GM19467 (cell line): ENCODE results near the gene CCDC148.
"Not testable (repeated sequence)": the region's sequence is repeated elsewhere in the genome, so short reads cannot be mapped to it uniquely, and the experiment has no call there.

ENCODE experiments used
- ATAC-seq: cut with Tn5 transposase; IDR thresholded peaks from one replicate; pipeline ENCODE4 v1.9.1; 2021; ENCODE audit warnings: mild to moderate bottlenecking, moderate library complexity; ENCODE audit not compliant: unreplicated experiment

The CCDC148 gene

DNA sequence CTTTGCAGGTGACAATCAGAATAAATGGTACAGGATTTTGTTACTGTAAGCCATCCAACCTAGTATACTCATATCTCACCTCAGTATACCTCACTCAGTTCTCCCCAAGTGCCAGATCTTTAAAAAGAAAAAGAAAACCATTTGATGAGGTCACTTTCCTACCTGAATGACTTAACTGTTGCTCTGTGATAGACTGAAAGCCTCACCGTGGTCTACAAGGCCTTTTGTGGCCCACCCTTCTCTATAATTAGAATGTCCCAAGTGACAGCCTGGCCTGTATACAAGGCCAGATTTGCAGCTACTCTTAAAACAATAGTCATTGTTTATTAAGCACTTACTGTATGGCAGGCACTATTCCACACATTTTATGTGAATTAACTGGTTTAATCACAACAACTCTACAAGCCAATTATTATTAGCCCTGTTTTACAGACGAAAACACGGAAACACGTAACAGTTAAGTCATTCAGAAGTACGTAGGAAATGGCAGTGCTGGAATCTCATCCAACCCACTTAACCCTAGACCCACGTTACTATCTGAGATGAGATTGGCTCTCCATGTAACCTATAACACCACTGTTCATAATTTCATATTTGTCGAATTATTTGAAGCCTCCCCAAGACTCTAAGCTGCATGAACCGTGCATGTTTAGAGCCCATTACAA, 28.5 kb upstream of the CCDC148 start:
- ATAC-seq, result no peak

DNA sequence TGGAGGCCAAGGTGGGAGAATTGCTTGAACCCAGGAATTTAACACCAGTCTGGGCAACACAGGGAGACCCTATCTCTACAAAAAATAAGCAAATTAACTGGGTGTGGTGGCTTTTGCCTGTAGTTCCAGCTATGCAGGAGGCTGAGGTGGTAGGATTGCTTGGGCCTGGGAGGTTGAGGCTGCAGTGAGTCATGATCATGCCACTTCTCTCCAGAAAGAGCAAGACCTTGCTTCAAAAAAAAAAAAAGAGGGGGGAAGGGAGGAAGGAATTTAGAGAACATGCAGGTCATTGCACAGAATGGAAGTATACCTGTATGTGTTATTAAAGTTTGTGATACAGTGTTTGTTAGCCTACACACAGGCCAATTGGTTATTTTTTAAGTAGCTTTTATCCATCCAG, 26.0 kb upstream of the CCDC148 start:
- ATAC-seq, result no peak

DNA sequence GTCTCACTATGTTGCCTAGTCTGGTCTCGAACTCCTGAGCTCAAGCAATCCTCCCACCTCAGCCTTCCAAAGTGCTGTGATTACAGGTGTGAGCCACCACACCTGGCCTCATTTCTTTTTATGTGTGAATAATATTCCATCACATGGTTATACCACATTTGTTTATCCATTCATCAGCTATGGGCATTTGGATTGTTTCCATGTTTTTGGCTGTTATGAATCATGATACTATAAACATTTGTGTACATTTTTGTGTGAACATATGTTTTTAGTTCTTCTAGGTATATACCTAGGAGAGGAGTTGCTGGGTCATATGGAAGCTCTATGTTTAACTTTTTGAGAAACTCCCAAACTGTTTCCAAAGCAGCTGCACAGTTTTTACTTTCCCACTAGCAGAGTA, 24.6 kb upstream of the CCDC148 start:
- ATAC-seq, result no peak

DNA sequence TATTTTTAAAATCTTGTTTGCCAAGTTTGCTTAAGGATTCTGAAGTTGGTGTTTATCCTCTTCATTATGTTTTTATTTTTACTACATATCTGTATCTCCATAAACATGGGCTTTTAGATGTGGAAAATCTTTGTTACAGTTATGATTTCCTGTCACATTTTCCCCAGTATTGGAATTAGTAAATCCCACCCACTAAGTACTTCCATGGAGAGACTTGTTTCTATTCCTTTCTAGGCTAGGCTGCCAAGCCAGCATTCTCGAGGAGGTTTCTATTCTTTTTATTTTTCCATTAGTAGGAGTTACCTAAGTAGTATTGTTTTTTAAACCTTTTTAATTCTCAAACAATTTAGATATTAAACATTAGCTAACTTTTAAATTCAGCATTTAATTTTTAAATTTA, 22.3 kb upstream of the CCDC148 start:
- no peak for ATAC-seq

DNA sequence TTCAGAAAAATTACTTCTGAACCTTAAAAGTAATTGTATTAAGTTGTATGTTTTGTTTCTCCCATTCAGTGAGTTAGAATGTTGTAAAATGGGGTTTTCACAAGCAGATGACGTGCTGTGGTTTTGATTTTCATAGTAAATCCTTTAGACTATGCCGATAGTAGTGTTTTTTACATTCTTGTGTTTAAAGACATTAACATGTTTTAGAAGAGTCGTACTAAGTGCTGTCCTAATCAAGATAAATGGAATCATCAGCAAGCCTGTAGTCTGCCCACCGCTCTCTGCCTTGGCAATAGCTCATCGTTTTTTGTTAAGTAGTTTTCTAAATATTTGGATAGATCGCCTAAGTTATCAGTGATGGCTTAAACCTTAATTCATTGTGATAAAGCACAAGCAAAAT, 21.7 kb upstream of the CCDC148 start:
- ATAC-seq, result no peak

DNA sequence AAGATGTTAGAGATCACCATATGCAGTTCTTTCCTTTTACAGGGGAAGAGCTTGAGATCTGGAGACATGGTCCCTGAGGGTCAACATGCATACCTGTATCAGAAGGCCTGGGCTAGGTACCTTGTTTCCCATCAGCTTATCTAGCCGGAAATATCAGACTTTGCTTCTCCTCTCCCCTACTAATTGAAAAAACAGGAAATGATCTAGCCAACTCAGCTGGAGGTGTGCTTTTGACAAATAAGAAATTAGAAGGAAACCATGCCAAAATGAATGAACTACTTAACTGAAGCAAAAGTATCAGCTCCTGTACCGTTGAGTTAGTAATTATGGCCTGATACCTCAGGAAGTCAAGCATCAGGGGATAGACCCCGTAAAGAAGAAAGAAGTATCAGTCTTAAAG, 20.6 kb upstream of the CCDC148 start:
- ATAC-seq, result no peak

DNA sequence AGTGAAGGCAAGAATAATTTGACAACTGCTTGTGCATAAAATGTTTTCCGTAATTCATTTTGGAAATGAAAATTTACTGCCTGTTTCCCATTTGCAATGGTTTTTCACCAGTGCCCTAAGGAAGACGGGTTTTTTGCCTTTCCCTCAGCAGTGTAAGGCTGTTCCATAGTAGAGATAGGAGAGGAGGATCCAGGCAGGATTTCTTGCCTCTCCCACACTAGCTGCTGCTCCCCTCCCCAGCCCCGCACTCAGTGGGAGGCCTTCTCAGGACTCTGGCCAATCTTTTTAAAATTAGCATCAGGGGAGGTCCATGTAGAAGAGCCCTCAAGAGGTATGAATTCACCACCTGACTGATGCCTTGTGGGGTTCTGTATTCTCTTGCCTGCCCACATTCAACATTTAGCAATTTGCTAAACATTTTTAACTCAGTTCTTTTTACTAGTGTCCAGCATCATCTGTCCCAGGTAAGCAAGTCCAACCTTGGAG, 18.0 kb upstream of the CCDC148 start:
- ATAC-seq, result not testable (repeated sequence)

DNA sequence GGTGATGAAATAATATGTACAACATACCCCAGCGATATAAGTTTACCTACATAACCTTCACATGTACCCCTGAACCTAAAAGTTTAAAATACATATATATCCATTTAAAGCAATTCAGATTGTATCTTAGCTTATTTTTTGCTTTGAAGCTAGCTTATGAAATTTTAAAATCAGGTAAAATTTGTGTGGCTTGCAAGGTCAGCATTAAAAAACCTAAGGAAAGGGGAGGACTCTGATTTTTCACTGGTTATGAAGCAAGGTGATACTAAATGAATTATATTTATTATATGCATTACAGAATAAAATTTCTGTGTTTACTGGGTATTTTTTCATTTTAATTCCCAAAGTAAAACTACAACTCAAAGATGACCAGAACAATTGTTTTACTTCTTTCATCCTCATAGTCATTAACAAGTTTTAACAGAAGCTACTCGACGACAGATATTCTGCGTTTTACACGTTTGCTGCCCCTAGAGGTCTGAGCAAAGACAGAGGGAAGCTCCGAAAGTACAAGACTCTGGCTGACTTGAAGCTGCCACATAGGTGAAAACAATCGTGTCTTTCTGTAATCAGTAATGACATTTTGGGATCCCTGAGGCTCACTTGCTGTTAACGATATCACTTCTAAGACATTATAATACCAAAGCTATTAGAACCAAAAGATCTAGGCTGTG, 17.3 kb upstream of the CCDC148 start:
- no peak for ATAC-seq

DNA sequence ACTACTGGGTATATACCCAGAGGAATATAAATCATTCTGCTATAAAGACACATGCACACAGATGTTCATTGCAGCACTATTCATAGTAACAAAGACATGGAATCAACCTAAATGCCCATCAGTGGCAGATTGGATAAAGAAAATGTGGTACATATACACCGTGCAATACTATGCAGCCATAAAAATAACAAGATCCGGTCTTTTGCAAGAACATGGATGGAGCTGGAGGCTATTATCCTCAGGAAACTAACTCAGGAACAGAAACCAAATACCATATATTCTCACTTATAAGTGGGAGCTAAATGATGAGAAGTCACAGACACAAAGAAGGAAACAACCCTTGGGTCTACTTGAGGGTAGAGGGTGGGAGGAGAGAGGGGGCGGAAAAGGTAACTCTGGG, 16.7 kb upstream of the CCDC148 start:
- not testable (repeated sequence) for ATAC-seq

DNA sequence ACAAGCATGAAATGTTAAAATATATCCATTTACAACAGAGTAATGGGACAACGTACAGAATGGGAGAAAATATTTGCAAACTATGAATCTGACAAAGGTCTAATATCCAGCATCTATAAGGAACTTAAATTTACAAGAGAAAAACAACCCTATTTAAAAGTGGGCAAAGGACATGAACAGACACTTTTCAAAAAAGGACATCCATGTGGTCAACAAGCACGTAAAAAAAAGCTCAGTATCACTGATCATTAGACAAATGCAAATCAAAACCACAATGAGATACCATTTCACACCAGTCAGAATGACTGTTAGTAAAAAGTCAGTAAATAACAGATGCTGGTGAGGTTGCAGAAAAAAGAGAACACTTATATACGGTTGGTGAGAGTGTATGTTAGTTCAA, 16.3 kb upstream of the CCDC148 start:
- ATAC-seq, result not testable (repeated sequence)

DNA sequence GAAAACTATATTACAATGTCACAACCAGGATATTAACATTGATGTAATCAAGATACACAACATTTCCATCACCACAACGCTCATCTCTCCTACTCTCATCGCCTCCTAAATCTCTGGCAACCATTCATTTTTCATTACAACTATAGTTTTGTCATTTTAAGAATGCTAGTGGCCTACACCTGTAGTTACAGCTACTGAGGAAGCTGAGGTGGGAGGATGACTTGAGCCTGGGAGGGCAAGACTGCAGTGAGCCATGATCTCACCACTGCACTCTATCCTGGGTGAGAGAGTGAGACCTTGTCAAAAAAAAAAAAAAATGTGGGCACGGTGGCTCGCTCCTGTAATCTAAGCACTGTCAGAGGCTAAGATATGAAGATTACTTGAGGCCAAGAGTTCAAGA, 10.7 kb upstream of the CCDC148 start:
- no peak for ATAC-seq

DNA sequence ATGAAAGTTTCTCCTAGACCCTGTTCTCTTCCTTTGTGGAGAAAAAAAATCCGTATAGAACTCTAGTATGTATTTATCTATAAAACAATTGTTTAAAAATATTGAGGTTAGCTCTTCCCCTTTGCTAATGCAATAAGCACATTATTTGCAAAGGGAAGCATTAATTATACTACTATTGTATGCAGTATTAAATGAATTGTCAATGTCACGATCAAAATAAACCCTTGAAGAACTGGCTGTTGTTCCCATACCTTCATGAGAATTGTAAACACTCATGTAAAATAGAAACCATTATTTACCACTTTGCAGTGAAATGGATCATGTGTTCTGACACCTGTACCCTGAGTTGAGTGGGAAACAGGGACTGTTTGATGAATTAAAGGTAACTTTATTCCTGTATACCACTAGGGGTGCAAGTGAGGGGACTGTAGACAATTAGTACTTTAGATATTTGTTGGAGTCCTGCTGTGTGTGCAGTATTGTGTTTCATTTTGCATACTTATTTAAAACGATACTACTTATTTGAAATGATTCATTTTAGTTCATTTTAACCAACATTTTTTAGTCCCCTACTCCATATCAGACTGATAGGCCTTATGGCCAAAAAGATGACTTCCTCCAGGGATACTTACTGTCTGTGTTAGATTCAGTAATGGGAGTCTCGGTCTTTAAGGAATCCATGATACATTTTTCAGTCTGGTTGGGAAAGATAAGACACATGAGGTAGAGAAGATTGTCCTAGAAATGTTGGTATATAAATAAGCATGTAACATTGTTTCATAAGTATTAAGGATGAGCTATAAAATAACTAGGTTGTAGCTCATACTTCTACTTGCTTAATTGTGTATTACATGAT, 8.1 kb upstream of the CCDC148 start:
- ATAC-seq, result peak; percentile 67

DNA sequence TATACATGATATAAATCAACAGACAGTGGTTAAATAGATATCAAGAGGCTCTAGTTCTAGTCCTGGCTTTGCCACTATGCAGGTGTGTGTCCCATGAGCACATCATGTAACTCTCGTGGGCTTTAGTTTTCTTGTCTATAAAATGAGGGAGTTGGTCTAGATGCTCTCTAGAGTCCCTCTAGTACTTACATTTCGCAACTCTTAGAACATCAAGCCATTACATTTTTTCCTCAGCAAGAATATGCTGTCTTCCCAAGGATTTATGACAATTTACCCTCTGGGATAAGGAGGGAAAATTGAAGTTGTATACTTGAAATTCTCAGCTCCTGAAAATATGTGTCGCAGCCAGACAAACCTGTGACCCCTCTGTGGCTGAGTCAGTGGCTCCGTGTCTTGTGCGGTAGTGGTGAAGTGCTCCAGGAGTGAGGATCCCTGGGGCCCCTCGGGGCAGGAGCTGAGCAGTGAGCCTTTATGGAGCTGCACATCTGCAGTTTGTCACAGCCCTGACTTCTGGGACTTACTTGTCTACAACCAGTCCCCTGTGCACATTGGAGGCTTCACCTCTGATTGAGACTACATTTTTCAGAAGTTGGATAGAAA, 7.0 kb upstream of the CCDC148 start:
- ATAC-seq, result no peak

DNA sequence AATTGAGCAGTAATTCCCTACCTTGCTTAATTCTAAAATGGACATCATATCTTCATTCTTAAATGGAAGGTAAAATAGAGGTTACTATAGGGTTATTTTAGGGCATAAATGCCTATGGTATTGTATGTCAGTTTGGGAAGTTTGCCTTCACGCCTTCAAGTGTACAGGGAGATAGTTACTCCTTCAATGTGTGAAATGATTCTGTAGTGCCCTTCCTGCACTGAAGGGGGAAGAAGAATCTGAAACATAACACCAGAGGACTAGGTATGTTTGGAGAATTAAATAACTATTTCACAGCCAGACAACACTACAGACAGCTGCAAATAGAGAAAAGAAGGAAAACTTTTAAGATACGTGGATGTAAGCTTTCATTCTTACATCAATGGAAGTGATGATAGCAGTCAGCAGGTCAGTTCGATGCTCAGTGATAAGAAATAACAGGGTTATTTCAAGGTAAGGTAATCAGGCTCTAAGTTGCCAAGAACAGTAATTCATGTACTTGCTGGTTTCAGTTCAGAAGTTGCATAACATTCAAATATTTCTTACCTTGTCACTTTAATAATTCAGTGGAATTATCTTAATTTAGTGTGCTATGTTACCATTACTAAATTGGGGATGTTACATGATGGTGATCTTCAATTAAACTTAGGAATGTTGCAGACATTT, 4.2 kb upstream of the CCDC148 start:
- no peak for ATAC-seq

DNA sequence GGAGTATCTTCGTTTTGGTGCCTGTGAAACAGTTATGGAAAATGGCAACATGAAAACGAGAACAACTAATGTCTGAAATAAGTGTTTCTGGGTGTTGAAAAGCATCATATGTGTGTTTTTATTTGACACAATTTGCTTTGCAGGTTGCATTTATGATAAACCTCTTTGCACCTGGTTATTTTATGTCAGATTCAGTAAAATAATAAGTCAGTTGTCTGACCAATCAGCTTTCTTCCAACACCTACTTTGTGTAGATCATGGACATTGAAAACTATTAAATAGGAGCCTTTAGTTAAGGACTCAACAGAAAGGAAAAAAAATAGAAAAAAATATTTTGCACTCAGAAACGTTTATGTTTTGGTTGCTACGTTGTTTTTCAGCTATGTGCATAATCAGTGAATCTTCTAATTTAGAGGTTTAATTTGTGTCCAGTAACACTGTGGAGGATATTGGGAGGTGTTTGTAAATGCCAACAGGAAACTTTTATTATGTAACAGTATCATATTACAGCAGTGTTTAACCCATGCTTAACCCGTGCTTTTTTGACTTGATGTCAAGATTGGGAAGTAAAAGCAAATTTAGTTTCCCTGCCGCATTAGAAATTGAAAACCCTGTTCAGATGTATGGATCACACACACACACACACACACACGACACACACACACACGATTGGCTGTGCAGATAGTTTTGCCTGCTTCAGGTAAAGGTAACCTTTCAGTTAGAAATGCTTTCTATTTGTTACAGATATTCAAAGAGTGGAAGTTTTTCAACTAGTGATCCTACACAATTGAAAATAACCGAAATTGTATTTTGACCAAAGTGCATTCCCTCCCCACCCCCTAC, 2.8 kb upstream of the CCDC148 start:
- ATAC-seq, result no peak

DNA sequence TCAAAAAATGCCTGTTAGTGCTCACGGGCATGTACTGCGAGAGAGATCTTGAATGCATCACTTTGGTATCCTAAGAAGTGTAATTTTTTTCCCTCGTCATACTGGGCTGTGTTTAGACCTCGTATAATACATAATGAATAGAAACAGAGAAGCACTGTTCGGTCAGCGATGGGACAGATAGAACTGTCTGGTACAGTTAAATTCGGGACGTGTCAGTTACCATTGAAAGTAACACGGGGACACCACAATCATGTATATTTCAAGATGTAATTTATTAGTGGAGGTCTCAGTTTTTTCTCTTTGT, 2.0 kb upstream of the CCDC148 start:
- no peak for ATAC-seq

DNA sequence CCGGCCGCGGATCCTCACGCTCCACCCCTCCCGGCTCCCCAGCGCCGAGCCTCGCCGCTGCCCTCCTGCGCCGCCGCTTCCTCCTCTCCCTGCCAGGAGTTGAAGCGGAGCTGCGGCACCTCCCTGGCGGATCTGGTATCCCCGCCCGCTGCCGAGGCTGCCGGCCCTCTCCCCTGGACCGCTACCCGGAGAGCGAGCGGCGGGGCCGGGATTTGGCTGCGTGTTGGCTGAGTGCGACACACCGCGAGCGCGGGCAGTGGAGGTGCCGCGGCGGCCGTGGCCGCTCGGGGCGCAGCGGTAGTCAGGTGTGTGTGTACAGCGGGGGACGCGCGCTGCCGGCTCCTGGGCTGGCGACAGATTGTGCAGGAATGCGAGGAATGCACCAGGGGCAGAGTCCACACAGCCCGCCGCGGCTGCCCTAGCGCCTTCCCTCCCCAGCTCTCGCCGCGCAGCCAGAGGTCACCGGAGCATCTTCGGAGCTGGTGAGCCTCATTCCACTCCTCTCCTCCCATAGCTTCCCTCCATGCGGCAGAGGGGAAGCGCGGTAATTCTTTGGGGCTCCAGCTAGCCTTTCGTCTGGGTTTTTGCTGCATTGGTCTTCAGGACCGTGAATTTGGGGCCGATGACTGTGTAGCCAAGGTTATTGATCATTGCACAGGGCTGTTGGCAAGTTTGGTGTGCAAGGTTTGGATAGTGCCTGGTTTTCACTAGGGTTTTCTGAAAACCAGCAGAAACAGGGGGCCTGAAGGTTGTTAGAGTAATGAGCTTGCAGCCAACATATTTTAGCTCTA, 1.5 kb upstream of the CCDC148 start:
- ATAC-seq, result peak; percentile 53

DNA sequence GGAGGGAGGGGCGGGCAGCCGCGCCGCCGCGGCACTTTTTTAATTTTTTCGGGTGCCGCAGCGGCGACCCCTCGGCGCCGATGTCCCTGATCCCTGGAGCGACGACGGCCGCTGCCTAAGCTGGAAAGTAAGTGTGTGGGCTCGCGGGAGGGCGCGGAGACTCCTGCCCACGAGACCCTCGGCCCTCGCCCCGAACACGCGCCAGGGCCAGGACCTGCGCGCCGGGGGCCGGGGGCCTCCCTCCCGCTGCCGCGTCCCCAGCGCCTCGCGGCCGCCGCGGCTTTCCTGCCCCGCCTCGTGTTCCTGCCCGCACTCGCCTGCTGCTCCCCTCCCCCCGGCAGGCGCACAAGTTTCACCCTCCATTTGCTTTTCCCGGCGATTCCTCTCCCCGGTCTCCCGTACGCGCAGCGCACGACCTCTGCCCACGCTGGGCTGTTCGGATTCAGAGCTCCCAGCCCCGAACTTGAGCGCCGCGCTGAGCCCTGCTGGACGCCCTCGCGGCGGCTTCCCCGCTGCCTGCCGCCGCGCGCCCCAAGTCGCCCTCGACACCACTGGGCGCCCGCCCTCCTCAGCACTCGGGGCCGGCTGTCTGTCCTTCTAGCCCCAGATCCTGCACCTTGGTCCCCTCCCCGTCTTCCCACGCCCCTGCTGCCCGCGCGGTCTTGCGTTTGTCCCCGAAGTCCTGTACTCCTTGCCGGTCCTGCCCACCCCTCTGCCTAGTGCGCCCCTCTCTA, 706 bp upstream of the CCDC148 start:
- peak; percentile 24 for ATAC-seq

DNA sequence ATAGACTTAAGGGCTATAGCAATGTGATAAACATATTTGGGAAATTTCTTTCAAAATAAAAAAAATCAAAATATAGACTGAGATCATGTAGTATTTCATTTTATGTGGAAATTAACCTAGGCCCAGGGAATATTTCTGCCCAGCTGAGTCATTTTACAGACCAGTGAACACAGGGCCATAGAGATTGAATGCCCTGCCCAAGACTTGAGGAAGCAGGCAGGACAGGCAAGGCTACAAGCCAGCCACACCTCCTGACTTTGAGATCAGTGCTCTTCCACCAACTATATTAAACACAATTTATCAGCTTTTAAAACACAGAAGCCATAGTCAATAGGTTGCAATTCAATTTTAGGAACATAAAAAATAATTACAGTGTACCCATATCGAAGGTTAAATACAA, 12.9 kb downstream of the CCDC148 start:
- ATAC-seq, result no peak
